A673 (cell line): ENCODE data around the gene CLSTN3.

Source experiments
- CTCF ChIP-seq: fragments of 300-800, 200-600 bp; sonication (generic); conservative IDR thresholded peaks from 2 replicates; pipeline ENCODE4 v1.5.1; 2017; ENCODE audit warnings: low read depth, mild to moderate bottlenecking, antibody characterized with exemption, low read length, moderate library complexity, mixed read lengths
- EZH2 ChIP-seq: fragments of 200-600 bp; sonication (generic); IDR thresholded peaks from 2 replicates; pipeline ENCODE4 v1.6.1; 2017; ENCODE audit warnings: borderline replicate concordance, low read depth, mild to moderate bottlenecking, mixed read lengths, antibody characterized with exemption, low read length; ENCODE audit not compliant: poor library complexity, severe bottlenecking

- TF ChIP-seq CTCF: no peak
- no peak for TF ChIP-seq EZH2
Measured at GRCh38 chr12:7120166-7120565, 10.0 kb upstream of the CLSTN3 start.
